DND-41 (cell line): ENCODE results near the gene GPR34.
"Not testable (repeated sequence)": the region's sequence is repeated elsewhere in the genome, so short reads cannot be mapped to it uniquely, and the experiment has no call there.

Source experiments
- EZH2 ChIP-seq: IDR thresholded peaks from 3 replicates; pipeline ENCODE4 v1.6.1; 2012; ENCODE audit warnings: borderline replicate concordance, low read depth, mild to moderate bottlenecking, moderate library complexity, low read length, inconsistent platforms; ENCODE audit not compliant: severe bottlenecking
- TF ChIP-seq, protein P1 (sequence below): IDR thresholded peaks from 2 replicates; pipeline ENCODE4 v1.5.1; 2012; ENCODE audit warnings: borderline replicate concordance, low read length, moderate library complexity, mild to moderate bottlenecking; ENCODE audit not compliant: poor library complexity, severe bottlenecking; ENCODE audit errors: extremely low read depth

DNA sequence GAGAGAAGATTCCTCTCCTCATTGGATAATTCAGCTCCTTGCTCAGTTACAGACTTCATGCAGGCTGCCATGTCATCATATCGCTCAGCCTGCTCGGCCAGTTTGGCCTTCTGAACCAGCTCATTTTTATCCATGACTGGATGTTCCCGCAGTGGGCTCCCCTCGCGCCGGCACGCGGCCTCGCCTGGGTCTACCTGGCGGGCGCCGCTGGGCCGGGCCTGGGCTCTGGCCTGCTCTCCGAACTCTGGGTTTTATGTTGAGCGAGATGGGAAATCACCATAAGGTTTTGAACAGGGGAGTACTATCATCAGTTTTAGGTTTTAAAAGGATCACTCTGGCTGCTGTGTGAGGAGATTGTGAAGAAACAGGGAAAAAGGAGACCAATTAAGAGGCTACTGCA is 12.4 kb upstream of the GPR34 start:
- TF ChIP-seq, protein P1, sequence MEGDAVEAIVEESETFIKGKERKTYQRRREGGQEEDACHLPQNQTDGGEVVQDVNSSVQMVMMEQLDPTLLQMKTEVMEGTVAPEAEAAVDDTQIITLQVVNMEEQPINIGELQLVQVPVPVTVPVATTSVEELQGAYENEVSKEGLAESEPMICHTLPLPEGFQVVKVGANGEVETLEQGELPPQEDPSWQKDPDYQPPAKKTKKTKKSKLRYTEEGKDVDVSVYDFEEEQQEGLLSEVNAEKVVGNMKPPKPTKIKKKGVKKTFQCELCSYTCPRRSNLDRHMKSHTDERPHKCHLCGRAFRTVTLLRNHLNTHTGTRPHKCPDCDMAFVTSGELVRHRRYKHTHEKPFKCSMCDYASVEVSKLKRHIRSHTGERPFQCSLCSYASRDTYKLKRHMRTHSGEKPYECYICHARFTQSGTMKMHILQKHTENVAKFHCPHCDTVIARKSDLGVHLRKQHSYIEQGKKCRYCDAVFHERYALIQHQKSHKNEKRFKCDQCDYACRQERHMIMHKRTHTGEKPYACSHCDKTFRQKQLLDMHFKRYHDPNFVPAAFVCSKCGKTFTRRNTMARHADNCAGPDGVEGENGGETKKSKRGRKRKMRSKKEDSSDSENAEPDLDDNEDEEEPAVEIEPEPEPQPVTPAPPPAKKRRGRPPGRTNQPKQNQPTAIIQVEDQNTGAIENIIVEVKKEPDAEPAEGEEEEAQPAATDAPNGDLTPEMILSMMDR = not testable (repeated sequence)
- TF ChIP-seq EZH2 = not testable (repeated sequence)
